ENCODE measurements around the gene LBH. TPM values are rescaled to one million over a fixed set of nuclear protein-coding genes. Genes with fewer than 3 reads are reported as not detected.

Gene LBH
- total RNA-seq, 1 experiment from 2014 or later = 1.2 TPM

DNA sequence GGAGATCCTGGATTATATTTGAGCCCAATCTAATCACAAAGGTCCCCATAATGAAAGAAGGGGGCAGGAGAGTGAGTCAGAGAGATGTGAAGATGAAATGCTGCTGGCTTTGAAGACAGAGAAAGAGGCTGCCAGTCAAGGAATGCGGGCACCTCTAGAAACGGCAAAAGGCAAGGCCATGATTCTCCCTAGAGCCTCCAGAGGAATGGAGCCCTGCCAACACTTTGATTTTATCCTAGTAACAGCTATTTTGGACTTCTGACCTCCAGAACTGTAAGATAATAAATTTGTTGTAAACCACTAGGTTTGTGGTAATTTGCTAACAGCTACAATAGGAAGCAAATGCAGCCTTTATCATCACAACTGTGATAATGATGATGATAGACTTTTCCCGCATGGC is 32.9 kb downstream of the LBH start:
- Histone ChIP-seq H3K4me1 (ENCODE audit: control insufficient read depth in 1 of 2, insufficient read depth in 2 of 2, low read length in 2 of 2) (no peaks in the 10 kb centered on the region), H3K79me2 (ENCODE audit: insufficient read depth, low read length) (no peaks in the 10 kb centered on the region), H3K9me3 (ENCODE audit: control insufficient read depth in 1 of 2, insufficient read depth in 1 of 2, low read depth in 1 of 2, low read length in 2 of 2) (no peaks in the 10 kb centered on the region), H3K4me2 (ENCODE audit: low read length) (no peak overlapping the region), H3K9me2 (ENCODE audit: insufficient read depth) (no peaks in the 10 kb centered on the region), H3K9ac (ENCODE audit: low read length) (no peak overlapping the region), H3K4me3 (replicated peaks in 1 of 2; ENCODE audit: low read depth in 1 of 2, low read length in 2 of 2) (no peak overlapping the region), H3K27ac (ENCODE audit: low read depth, low read length) (no peak overlapping the region), H3K36me3 (ENCODE audit: control insufficient read depth in 1 of 2, insufficient read depth in 2 of 2, low read length in 2 of 2) (no peaks in the 10 kb centered on the region), H3K27me3 (ENCODE audit: insufficient read depth, low read length) (no peaks in the 10 kb centered on the region), H4K20me1 (ENCODE audit: insufficient read depth) (no peaks in the 10 kb centered on the region), H2AFZ (ENCODE audit: low read depth, low read length, poor library complexity, severe bottlenecking) (no peak overlapping the region)
- no TSS peak for BruUV-seq (replicated peaks)
- TF ChIP-seq CEBPB (IDR thresholded peaks at IDR 0.05; ENCODE audit: low read depth) = no peak
- TF ChIP-seq SIN3A (IDR thresholded peaks at IDR 0.05; ENCODE audit: low read depth) = no peak
- no peak for TF ChIP-seq POLR2AphosphoS5 (IDR thresholded peaks at IDR 0.05; ENCODE audit: low read depth, low read length)
- TF ChIP-seq RAD21 (IDR thresholded peaks at IDR 0.05; ENCODE audit: low read depth) = no peak
- TF ChIP-seq JUND (IDR thresholded peaks at IDR 0.05) = no peak
- TF ChIP-seq TCF7L2 (IDR thresholded peaks at IDR 0.05; ENCODE audit: borderline replicate concordance, extremely low read depth, insufficient read depth, insufficient read length) = no peak
- TF ChIP-seq, protein P1, sequence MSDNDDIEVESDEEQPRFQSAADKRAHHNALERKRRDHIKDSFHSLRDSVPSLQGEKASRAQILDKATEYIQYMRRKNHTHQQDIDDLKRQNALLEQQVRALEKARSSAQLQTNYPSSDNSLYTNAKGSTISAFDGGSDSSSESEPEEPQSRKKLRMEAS (IDR thresholded peaks at IDR 0.05) = no peak
- no peak for TF ChIP-seq EZH2phosphoT487 (IDR thresholded peaks at IDR 0.05; ENCODE audit: borderline replicate concordance)
- no peak for TF ChIP-seq ZNF274 (IDR thresholded peaks at IDR 0.05; ENCODE audit: low read depth, low read length)
- TF ChIP-seq ZFX (IDR thresholded peaks at IDR 0.05) = no peak
- DNase-seq (ENCODE audit: low read depth, low spot score) (no peak), ATAC-seq (no peak)
- intact Hi-C loops (cut with micrococcal nuclease) = no loop called here
- ChIA-PET RAD21 (ENCODE audit: low non-redundant PET in 1 of 2, low total read pairs in 2 of 2, uncharacterized antibody in 2 of 2, unreplicated experiment in 2 of 2) (no interaction called here), POLR2A (no interaction called here), CTCF (no interaction called here)

DNA sequence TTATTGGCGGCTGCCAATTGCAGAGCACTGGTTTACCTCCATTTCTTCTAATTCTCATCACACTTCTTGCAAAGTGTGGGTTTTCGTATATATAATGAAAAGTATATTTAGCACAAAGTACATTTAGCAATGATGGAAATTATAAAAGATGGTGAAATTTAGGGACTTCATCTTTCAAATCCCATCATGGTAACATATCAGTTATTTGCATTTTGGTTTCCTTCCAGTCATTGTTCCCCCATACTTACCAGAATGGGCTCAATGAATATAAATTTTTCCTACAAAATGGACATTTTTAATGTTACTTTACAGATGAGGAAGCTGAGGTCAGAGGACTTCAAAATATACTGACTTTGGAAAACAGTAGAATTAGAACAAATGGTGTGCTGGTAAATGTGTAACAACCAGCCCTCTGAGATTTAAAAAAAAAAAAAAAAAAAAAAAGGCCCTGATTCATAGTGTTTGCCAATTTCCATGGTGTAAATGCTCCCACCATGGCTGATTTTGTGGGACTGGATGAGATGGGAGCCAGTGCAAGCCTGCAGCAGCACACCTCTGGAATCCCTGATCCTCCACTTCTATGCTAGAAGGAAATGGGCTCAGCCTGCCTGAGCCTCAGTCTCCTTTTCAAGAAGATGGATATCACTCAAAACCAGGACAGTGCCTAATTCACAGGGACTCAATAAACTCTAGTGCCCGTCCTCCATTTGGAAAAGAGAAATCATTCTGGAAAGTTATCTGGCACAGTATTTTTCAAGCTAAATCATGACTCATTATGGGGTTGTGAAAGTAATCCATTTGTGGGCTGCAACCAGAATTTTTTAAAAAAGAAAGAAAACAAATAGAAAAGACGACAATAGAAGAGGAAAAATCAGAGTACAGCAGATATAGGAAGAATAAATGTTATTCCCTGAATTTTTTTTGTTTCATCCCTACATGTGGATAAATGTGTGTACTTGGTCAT is 34.0 kb downstream of the LBH start:
- ChIA-PET POLR2A (no interaction called here), RAD21 (ENCODE audit: low non-redundant PET in 1 of 2, low total read pairs in 2 of 2, uncharacterized antibody in 2 of 2, unreplicated experiment in 2 of 2) (no interaction called here), CTCF (no interaction called here)
- H3K27ac ChIP-seq (ENCODE audit: low read depth, low read length) = no peak overlapping the region
- no peak overlapping the region for H3K9ac ChIP-seq (ENCODE audit: low read length)
- no peaks in the 10 kb centered on the region for H3K79me2 ChIP-seq (ENCODE audit: insufficient read depth, low read length)
- H3K36me3 ChIP-seq (ENCODE audit: control insufficient read depth in 1 of 2, insufficient read depth in 2 of 2, low read length in 2 of 2) = no peaks in the 10 kb centered on the region
- no peak overlapping the region for H3K4me2 ChIP-seq (ENCODE audit: low read length)
- H2AFZ ChIP-seq (ENCODE audit: low read depth, low read length, poor library complexity, severe bottlenecking) = no peak overlapping the region
- BruUV-seq (replicated peaks) = no TSS peak
- H3K4me1 ChIP-seq (ENCODE audit: control insufficient read depth in 1 of 2, insufficient read depth in 2 of 2, low read length in 2 of 2) = no peaks in the 10 kb centered on the region
- H3K9me2 ChIP-seq (ENCODE audit: insufficient read depth) = no peaks in the 10 kb centered on the region
- ATAC-seq (no peak), DNase-seq (ENCODE audit: low read depth, low spot score) (no peak)
- H3K27me3 ChIP-seq (ENCODE audit: insufficient read depth, low read length) = no peaks in the 10 kb centered on the region
- H3K4me3 ChIP-seq (replicated peaks in 1 of 2; ENCODE audit: low read depth in 1 of 2, low read length in 2 of 2) = no peak overlapping the region
- no peaks in the 10 kb centered on the region for H4K20me1 ChIP-seq (ENCODE audit: insufficient read depth)
- intact Hi-C loops (cut with micrococcal nuclease) = no loop called here
- no peaks in the 10 kb centered on the region for H3K9me3 ChIP-seq (ENCODE audit: control insufficient read depth in 1 of 2, insufficient read depth in 1 of 2, low read depth in 1 of 2, low read length in 2 of 2)
- TF ChIP-seq YY1 (IDR thresholded peaks at IDR 0.05; ENCODE audit: extremely low read depth, insufficient replicate concordance, low read depth, low read length) = no peak
- no peak for TF ChIP-seq EZH2 (IDR thresholded peaks at IDR 0.05)
- TF ChIP-seq, protein P2, sequence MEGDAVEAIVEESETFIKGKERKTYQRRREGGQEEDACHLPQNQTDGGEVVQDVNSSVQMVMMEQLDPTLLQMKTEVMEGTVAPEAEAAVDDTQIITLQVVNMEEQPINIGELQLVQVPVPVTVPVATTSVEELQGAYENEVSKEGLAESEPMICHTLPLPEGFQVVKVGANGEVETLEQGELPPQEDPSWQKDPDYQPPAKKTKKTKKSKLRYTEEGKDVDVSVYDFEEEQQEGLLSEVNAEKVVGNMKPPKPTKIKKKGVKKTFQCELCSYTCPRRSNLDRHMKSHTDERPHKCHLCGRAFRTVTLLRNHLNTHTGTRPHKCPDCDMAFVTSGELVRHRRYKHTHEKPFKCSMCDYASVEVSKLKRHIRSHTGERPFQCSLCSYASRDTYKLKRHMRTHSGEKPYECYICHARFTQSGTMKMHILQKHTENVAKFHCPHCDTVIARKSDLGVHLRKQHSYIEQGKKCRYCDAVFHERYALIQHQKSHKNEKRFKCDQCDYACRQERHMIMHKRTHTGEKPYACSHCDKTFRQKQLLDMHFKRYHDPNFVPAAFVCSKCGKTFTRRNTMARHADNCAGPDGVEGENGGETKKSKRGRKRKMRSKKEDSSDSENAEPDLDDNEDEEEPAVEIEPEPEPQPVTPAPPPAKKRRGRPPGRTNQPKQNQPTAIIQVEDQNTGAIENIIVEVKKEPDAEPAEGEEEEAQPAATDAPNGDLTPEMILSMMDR (IDR thresholded peaks at IDR 0.05 in 2 of 3, conservative IDR thresholded peaks at IDR 0.05 in 1 of 3; ENCODE audit: borderline replicate concordance in 1 of 3, insufficient read depth in 1 of 3, low read depth in 2 of 3, low read length in 2 of 3) = no peak
- no peak for TF ChIP-seq EGR1 (IDR thresholded peaks at IDR 0.05; ENCODE audit: low read depth)
- TF ChIP-seq ELF1 (IDR thresholded peaks at IDR 0.05; ENCODE audit: borderline replicate concordance, low read depth) = no peak
- no peak for TF ChIP-seq SIN3A (IDR thresholded peaks at IDR 0.05; ENCODE audit: low read depth)
- TF ChIP-seq, protein P1 (IDR thresholded peaks at IDR 0.05) = no peak
- no peak for TF ChIP-seq SP1 (IDR thresholded peaks at IDR 0.05; ENCODE audit: low read depth)
